Testis (tissue), 2 donors: ENCODE results near the gene PRR20E.

Experiments
- CTCF ChIP-seq, 3 experiments: fragments of 450-650 bp in 2 of 3; fragments of 200-600 bp in 1 of 3; sonication (generic) in 1 of 3; IDR thresholded peaks; one replicate each; pipeline ENCODE4 v1.5.1; 2016 to 2019; ENCODE audit warnings: antibody characterized with exemption in 3 of 3, mild to moderate bottlenecking in 2 of 3, moderate library complexity in 1 of 3
- POLR2A ChIP-seq: fragments of 450-650 bp; IDR thresholded peaks from one replicate; pipeline ENCODE4 v1.6.1; 2017; ENCODE audit warnings: antibody characterized with exemption, mild to moderate bottlenecking, moderate library complexity

GRCh38 chr13:57137585-57137984 is 29.4 kb upstream of the PRR20E start:
- TF ChIP-seq CTCF (IDR thresholded peaks at IDR 0.05), result no peak
- no peak for TF ChIP-seq POLR2A
